ENCODE measurements around the gene RLIM. TPM values are rescaled to one million over a fixed set of nuclear protein-coding genes. Genes with fewer than 3 reads are reported as not detected.

RLIM gene
- total RNA-seq, 1 donor from 2014 or later, result 37.5 TPM

DNA sequence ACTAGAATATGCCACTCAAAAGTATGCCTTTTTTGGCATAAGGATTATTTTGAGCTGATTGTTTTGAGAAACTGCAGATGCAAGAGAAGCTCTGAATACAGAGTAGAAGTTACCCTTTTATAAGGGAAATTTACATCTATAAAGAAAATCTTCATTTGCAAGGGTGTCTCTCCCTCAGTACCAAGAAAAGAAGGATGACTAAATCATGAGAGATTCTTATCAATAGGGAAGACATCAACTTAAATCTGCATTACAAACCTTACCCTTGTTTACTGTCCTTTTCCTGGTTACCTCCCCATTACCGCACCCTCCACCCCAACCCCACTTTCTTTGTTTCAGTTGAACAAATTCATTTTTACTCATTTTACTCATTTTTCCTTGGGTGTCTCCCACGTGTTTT, 62.5 kb downstream of the RLIM start:
- H3K9me3 Mint-ChIP-seq (ENCODE audit: unreplicated experiment), result no peaks in the 10 kb centered on the region
- no peak overlapping the region for H3K4me3 Mint-ChIP-seq (ENCODE audit: unreplicated experiment)
- H3K36me3 Mint-ChIP-seq (ENCODE audit: low read depth, unreplicated experiment), result no peaks in the 10 kb centered on the region
- no peak overlapping the region for H3K27ac Mint-ChIP-seq (ENCODE audit: unreplicated experiment)
- DNase-seq (ENCODE audit: low spot score), result no peak
- H3K4me1 Mint-ChIP-seq (ENCODE audit: unreplicated experiment), result no peaks in the 10 kb centered on the region
- no peaks in the 10 kb centered on the region for H3K27me3 Mint-ChIP-seq (ENCODE audit: unreplicated experiment)
- TF ChIP-seq, protein P1, sequence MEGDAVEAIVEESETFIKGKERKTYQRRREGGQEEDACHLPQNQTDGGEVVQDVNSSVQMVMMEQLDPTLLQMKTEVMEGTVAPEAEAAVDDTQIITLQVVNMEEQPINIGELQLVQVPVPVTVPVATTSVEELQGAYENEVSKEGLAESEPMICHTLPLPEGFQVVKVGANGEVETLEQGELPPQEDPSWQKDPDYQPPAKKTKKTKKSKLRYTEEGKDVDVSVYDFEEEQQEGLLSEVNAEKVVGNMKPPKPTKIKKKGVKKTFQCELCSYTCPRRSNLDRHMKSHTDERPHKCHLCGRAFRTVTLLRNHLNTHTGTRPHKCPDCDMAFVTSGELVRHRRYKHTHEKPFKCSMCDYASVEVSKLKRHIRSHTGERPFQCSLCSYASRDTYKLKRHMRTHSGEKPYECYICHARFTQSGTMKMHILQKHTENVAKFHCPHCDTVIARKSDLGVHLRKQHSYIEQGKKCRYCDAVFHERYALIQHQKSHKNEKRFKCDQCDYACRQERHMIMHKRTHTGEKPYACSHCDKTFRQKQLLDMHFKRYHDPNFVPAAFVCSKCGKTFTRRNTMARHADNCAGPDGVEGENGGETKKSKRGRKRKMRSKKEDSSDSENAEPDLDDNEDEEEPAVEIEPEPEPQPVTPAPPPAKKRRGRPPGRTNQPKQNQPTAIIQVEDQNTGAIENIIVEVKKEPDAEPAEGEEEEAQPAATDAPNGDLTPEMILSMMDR (IDR thresholded peaks at IDR 0.05; ENCODE audit: unreplicated experiment), result no peak

DNA sequence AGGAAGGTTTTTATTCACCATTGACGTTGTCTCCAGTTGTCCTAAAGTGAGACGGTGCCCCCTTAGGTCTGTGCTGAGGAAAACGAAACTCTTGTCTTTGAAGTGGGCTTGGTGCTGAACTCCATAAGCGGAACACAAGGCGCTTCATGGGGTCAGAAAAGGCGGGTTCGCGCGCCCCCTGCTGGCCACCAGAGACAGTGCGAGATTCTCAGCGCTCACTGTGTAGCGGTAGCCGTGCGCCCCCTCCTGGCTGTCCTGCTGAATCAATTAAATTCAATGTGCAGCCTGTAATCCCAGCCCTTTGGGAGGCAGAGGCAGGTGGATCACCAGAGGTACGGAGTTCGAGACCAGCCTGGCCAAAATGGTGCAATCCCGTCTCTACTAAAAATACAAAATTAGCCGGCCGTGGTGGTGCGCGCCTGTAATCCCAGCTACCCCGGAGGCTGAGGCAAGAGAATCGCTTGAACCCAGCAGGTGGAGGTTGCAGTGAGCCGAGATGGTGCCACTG, 64.1 kb downstream of the RLIM start:
- Mint-ChIP-seq H3K36me3 (ENCODE audit: low read depth, unreplicated experiment) (no peaks in the 10 kb centered on the region), H3K9me3 (ENCODE audit: unreplicated experiment) (no peaks in the 10 kb centered on the region)
- TF ChIP-seq, protein P1 (IDR thresholded peaks at IDR 0.05; ENCODE audit: unreplicated experiment), result peak; percentile 94

DNA sequence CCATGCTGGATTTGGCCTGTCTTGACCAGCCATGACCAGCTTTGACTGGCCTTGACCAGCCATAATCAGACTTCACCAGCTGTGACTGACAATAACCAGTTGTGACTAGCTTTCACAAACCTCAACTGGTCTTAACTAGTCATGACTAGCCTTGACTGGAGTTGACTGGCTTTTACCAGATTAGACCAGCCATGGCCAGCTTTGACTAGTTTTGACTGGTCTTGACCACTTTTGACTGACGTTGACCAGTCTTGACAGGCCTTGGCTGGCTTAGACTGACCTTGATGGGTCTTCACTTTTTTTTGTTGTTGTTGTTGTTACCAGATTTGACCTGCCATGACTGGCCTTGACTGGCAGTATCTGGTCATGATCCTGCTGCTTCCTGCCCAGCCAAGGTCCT, 67.4 kb downstream of the RLIM start:
- Mint-ChIP-seq H3K27ac (ENCODE audit: unreplicated experiment) (no peak overlapping the region), H3K4me3 (ENCODE audit: unreplicated experiment) (no peak overlapping the region), H3K4me1 (ENCODE audit: unreplicated experiment) (no peaks in the 10 kb centered on the region), H3K36me3 (ENCODE audit: low read depth, unreplicated experiment) (no peaks in the 10 kb centered on the region), H3K9me3 (ENCODE audit: unreplicated experiment) (no peaks in the 10 kb centered on the region), H3K27me3 (ENCODE audit: unreplicated experiment) (no peaks in the 10 kb centered on the region)
- TF ChIP-seq, protein P1 (IDR thresholded peaks at IDR 0.05; ENCODE audit: unreplicated experiment), result no peak
- no peak for DNase-seq (ENCODE audit: low spot score)

More for the DNA sequence above, 64.1 kb downstream of the RLIM start:
- Mint-ChIP-seq H3K4me3 (ENCODE audit: unreplicated experiment) (no peak overlapping the region), H3K27me3 (ENCODE audit: unreplicated experiment) (no peaks in the 10 kb centered on the region), H3K4me1 (ENCODE audit: unreplicated experiment) (no peaks in the 10 kb centered on the region), H3K27ac (ENCODE audit: unreplicated experiment) (no peak overlapping the region)
- peak; percentile 80 for DNase-seq (ENCODE audit: low spot score)

DNA sequence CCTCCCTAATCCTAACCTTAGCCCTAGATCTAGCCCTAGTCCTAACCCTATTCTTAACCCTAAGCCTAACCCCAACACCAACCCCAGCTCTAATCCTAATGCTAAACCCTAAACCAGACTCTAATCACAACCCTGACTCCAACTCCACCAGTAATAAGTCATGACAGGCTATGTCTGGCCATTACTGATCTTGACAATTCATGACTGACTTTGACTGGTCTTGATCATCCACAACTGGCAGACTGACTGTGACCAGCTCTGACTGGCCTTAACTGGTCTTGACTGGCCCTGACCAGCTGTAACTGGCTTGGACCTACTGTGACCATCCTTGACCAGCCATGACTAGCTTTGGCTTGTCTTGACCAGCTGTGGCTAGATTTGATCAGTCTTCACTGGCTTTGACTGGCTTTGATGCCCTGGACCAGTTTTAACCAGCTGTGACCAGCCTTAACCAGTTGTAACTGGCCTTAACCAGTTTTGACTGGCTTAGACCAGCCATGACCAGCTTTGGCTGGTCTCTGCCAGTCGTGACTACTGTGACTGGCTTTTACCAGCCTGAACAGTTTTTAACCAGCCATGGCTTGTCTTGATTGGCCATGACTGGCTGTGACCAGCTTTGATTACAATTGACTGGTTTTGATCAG, 68.4 kb downstream of the RLIM start:
- TF ChIP-seq, protein P1 (IDR thresholded peaks at IDR 0.05; ENCODE audit: unreplicated experiment), result no peak
- H3K27ac Mint-ChIP-seq (ENCODE audit: unreplicated experiment), result no peak overlapping the region
- no peaks in the 10 kb centered on the region for H3K4me1 Mint-ChIP-seq (ENCODE audit: unreplicated experiment)
- no peak for DNase-seq (ENCODE audit: low spot score)
- no peaks in the 10 kb centered on the region for H3K9me3 Mint-ChIP-seq (ENCODE audit: unreplicated experiment)
- no peak overlapping the region for H3K4me3 Mint-ChIP-seq (ENCODE audit: unreplicated experiment)
- H3K27me3 Mint-ChIP-seq (ENCODE audit: unreplicated experiment), result peaks cover 2% of the 10 kb centered on the region
- no peaks in the 10 kb centered on the region for H3K36me3 Mint-ChIP-seq (ENCODE audit: low read depth, unreplicated experiment)

DNA sequence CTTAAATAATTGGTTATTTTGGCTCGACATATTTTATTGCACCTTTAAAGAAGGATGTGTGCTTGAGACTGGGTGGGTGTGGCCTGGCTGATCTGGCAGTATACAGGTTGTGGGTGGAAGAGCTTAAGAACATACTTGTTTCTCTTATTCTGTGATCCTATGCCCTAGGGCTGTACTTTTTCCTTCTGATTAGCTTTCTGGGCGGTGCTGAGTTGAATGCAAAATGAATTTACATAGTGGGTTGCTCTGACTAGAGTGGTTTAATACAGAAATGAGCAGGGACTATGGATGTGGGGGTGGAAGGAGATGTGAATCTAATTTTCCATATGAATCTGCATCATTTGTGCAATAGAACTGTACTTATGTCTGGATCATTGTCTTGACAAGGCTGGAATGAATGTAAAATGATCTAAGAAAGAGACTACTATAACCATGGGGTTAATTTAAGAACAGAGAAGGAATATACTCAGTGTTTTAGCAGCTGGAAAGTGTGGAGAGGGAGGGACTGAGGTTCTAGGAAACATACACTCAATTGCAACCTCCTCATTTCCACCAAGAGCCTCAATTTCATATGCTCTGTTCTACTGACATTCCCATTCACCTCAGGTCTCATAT, 73.7 kb downstream of the RLIM start:
- Mint-ChIP-seq H3K9me3 (ENCODE audit: unreplicated experiment) (no peaks in the 10 kb centered on the region), H3K27ac (ENCODE audit: unreplicated experiment) (no peak overlapping the region)

More for the DNA sequence above, 73.7 kb downstream of the RLIM start:
- no peaks in the 10 kb centered on the region for H3K36me3 Mint-ChIP-seq (ENCODE audit: low read depth, unreplicated experiment)
- H3K27me3 Mint-ChIP-seq (ENCODE audit: unreplicated experiment), result peaks cover 2% of the 10 kb centered on the region
- TF ChIP-seq, protein P1 (IDR thresholded peaks at IDR 0.05; ENCODE audit: unreplicated experiment), result no peak
- DNase-seq (ENCODE audit: low spot score), result no peak
- no peak overlapping the region for H3K4me3 Mint-ChIP-seq (ENCODE audit: unreplicated experiment)
- H3K4me1 Mint-ChIP-seq (ENCODE audit: unreplicated experiment), result peaks cover 5% of the 10 kb centered on the region

All from endothelial cell (in vitro differentiated cells).